Keratinocyte (primary cell): ENCODE results near the gene DSE. TPM values are rescaled to one million over a fixed set of nuclear protein-coding genes. Genes with fewer than 3 reads are reported as not detected.

Experiments used
- DNase-seq: peaks from one replicate; pipeline ENCODE4 v3.0.0-alpha.2; 2011; ENCODE audit warnings: low read depth, missing footprints, low spot score
- FAIRE-seq: peaks from 2 replicates; lab custom pipeline; 2011; peaks lifted over from hg19 to GRCh38; lab: Jason Lieb, UNC
- H2AFZ ChIP-seq: 2 replicates; pipeline ENCODE4 v1.6.0; 2012; ENCODE audit warnings: low read length, control low read depth, inconsistent platforms; ENCODE audit not compliant: control insufficient read depth
- H3K27ac ChIP-seq: 2 replicates; pipeline ENCODE4 v1.5.1; 2011; ENCODE audit warnings: low read length; ENCODE audit not compliant: control insufficient read depth, insufficient read depth
- H3K27me3 ChIP-seq: 3 replicates; pipeline ENCODE4 v1.6.0; 2011; ENCODE audit warnings: low read length; ENCODE audit not compliant: control insufficient read depth, insufficient read depth; ENCODE audit errors: extremely low read depth
- H3K36me3 ChIP-seq, 2 experiments: 2 replicates in 1 of 2; 3 replicates in 1 of 2; pipeline ENCODE4 v1.5.1; 2011; ENCODE audit warnings: low read length in 2 of 2, mild to moderate bottlenecking in 1 of 2; ENCODE audit not compliant: control insufficient read depth in 2 of 2, insufficient read depth in 2 of 2; ENCODE audit errors: extremely low read depth in 1 of 2
- H3K4me1 ChIP-seq: 3 replicates; pipeline ENCODE4 v1.5.1; 2011; ENCODE audit warnings: low read length; ENCODE audit not compliant: control insufficient read depth, insufficient read depth; ENCODE audit errors: extremely low read depth
- H3K4me2 ChIP-seq: 3 replicates; pipeline ENCODE4 v1.6.0; 2011; ENCODE audit warnings: low read depth, low read length; ENCODE audit not compliant: control insufficient read depth, insufficient read depth; ENCODE audit errors: extremely low read depth
- H3K4me3 ChIP-seq, 3 experiments: fragments of 200-600 bp in 1 of 3; sonication (generic) in 1 of 3; 2 replicates in 2 of 3; 3 replicates in 1 of 3; pipeline ENCODE4 v1.5.1; 2011 to 2016; ENCODE audit warnings: low read length in 3 of 3, mild to moderate bottlenecking in 3 of 3, control low read depth in 2 of 3, inconsistent platforms in 1 of 3, low read depth in 1 of 3, mixed read lengths in 1 of 3, mixed run types in 1 of 3, moderate library complexity in 1 of 3; ENCODE audit not compliant: control insufficient read depth in 2 of 3, insufficient read depth in 2 of 3; ENCODE audit errors: extremely low read depth in 1 of 3
- H3K79me2 ChIP-seq: 2 replicates; pipeline ENCODE4 v1.6.0; 2012; ENCODE audit warnings: low read length; ENCODE audit not compliant: control insufficient read depth, insufficient read depth
- H3K9ac ChIP-seq: 3 replicates; pipeline ENCODE4 v1.6.0; 2011; ENCODE audit warnings: low read length; ENCODE audit not compliant: control insufficient read depth, insufficient read depth; ENCODE audit errors: extremely low read depth
- H3K9me1 ChIP-seq: 3 replicates; pipeline ENCODE4 v1.6.0; 2011; ENCODE audit warnings: low read length; ENCODE audit not compliant: control insufficient read depth, insufficient read depth; ENCODE audit errors: extremely low read depth
- H3K9me3 ChIP-seq: 2 replicates; pipeline ENCODE4 v1.5.1; 2012; ENCODE audit warnings: low read depth, low read length; ENCODE audit not compliant: control insufficient read depth
- H4K20me1 ChIP-seq: 3 replicates; pipeline ENCODE4 v1.6.0; 2011; ENCODE audit warnings: low read length; ENCODE audit not compliant: control insufficient read depth, insufficient read depth; ENCODE audit errors: extremely low read depth
- CTCF ChIP-seq, 3 experiments: IDR thresholded peaks in 1 of 3; conservative IDR thresholded peaks in 1 of 3; optimal IDR thresholded peaks in 1 of 3; 2 replicates in 2 of 3; 3 replicates in 1 of 3; pipeline versions ENCODE3 to v1.5.1; 2011; ENCODE audit warnings: low read length in 3 of 3, mild to moderate bottlenecking in 3 of 3, moderate library complexity in 2 of 3, control low read depth in 1 of 3, inconsistent platforms in 1 of 3; ENCODE audit not compliant: insufficient read depth in 2 of 3; ENCODE audit errors: extremely low read depth in 1 of 3
- EZH2 ChIP-seq: IDR thresholded peaks from one replicate; pipeline ENCODE4 v1.6.1; 2012; ENCODE audit warnings: inconsistent platforms, mild to moderate bottlenecking, low read length, moderate library complexity
- dilution Hi-C: fragments of 300-500 bp; cut with MboI; formaldehyde crosslinking; loops from one replicate; pipeline ENCODE4 v1.7.0; 2020; ENCODE audit warnings: low sequenced_read_pairs; ENCODE audit not compliant: extremely low pct_ligation_motif_present
- polyA plus RNA-seq, 5 experiments: library from polyadenylated mRNA; depleted of rRNA in 3 of 5; stranded (reverse) in 3 of 5; stranded (forward) in 1 of 5; unstranded in 1 of 5; fragments of >200 nt; gene quantifications; 1 replicate in 1 of 5; 2 replicates in 3 of 5; 3 replicates in 1 of 5; pipeline versions ENCODE4 v1.2.1 to v1.2.3, GENCODE V29; 2011 to 2012; ENCODE audit warnings: missing spikeins in 2 of 5, low read depth in 1 of 5, low replicate concordance in 1 of 5

Gene DSE
- polyA plus RNA-seq, 1 donor (not counting 4 experiments of a cell fraction or from before 2014, with no cell fraction given): 99.7 TPM

DNA sequence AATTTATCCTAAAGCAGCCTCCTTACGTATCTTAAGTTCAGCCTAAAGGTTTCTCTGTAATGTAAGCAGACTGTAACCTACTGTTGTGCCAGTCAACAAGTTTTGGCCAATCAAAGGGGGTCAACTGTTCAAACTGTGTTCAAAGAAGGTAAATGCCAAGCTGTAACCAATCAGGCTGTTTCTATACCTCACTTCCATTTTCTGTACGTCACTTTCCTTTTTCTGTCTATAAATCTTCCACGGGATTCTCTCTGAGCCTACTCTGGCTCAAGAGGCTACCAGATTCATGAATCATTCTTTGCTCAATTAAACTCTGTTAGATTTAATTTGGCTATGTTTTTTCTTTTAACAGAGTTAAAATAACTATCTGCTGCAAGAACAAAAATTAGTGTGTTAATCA is 85.4 kb downstream of the DSE start:
- no peaks in the 10 kb centered on the region for H3K79me2 ChIP-seq
- H3K4me2 ChIP-seq: no peak overlapping the region
- H3K36me3 ChIP-seq: no peaks in the 10 kb centered on the region
- H2AFZ ChIP-seq: no peak overlapping the region
- H3K9ac ChIP-seq: no peak overlapping the region
- no peak for TF ChIP-seq CTCF (optimal IDR thresholded peaks at IDR 0.05 in 1 of 3, IDR thresholded peaks at IDR 0.05 in 1 of 3, conservative IDR thresholded peaks at IDR 0.05 in 1 of 3; ENCODE audit: extremely low read depth in 1 of 3, insufficient read depth in 2 of 3, low read length in 3 of 3)
- no peak for TF ChIP-seq EZH2
- FAIRE-seq: no peak
- H3K27ac ChIP-seq: no peak overlapping the region
- H3K9me3 ChIP-seq: no peaks in the 10 kb centered on the region
- DNase-seq: no peak
- no peak overlapping the region for H3K4me3 ChIP-seq
- H3K4me1 ChIP-seq: peaks cover 8% of the 10 kb centered on the region
- H3K27me3 ChIP-seq: no peaks in the 10 kb centered on the region
- no peaks in the 10 kb centered on the region for H3K9me1 ChIP-seq
- H4K20me1 ChIP-seq: no peaks in the 10 kb centered on the region
- dilution Hi-C loops: no loop called here

- dilution Hi-C loops: no loop called here
- no peak for TF ChIP-seq EZH2
- TF ChIP-seq CTCF (optimal IDR thresholded peaks at IDR 0.05 in 1 of 3, IDR thresholded peaks at IDR 0.05 in 1 of 3, conservative IDR thresholded peaks at IDR 0.05 in 1 of 3; ENCODE audit: extremely low read depth in 1 of 3, insufficient read depth in 2 of 3, low read length in 3 of 3): no peak
- Histone ChIP-seq H3K4me3 (no peak overlapping the region), H3K27me3 (no peaks in the 10 kb centered on the region), H3K4me2 (no peak overlapping the region), H4K20me1 (no peaks in the 10 kb centered on the region), H3K36me3 (no peaks in the 10 kb centered on the region), H3K9me1 (no peaks in the 10 kb centered on the region), H3K4me1 (no peaks in the 10 kb centered on the region), H3K9me3 (no peaks in the 10 kb centered on the region), H2AFZ (no peak overlapping the region), H3K79me2 (no peaks in the 10 kb centered on the region), H3K9ac (no peak overlapping the region), H3K27ac (no peak overlapping the region)
- FAIRE-seq (no peak), DNase-seq (no peak)
Observed at GRCh38 chr6:116456927-116457326, 86.2 kb downstream of the DSE start.
